K562 (cell line): Measurements from ENCODE around the gene TENM4. TPM values are rescaled to one million over a fixed set of nuclear protein-coding genes. Genes with fewer than 3 reads are reported as not detected.

Source experiments
- ATAC-seq: fragments of 200-7000 bp; cut with Tn5 transposase; 3 replicates; pipeline ENCODE4 v1.9.1; 2020; ENCODE audit warnings: moderate library complexity
- BruUV-seq: library from RNA; stranded (reverse); fragments of 400-500 nt; replicated peaks from 2 replicates; lab custom pipeline; 2021; lab: Mats Ljungman, UMichigan
- CTCF ChIA-PET: fragments of 300-600 bp; formaldehyde crosslinking; extraction: SDS; loops from one replicate; lab custom pipeline; 2021; ENCODE audit warnings: low intra/inter-chr PET ratio; lab: Yijun Ruan, JAX
- POLR2A ChIA-PET: fragments of 300-600, 350-650 bp; sonication (Branson Sonifier 250); formaldehyde crosslinking; extraction: SDS; loops from one replicate; lab custom pipeline; 2021; ENCODE audit warnings: antibody characterized with exemption, inconsistent platforms; lab: Yijun Ruan, JAX
- DNase-seq, 4 experiments: peaks; one replicate each; pipeline versions ENCODE4 v3.0.0 to v3.0.0-alpha.2; 2011 to 2018; ENCODE audit warnings: low spot score in 3 of 4, mixed read lengths in 3 of 4; ENCODE audit errors: extremely low read depth in 1 of 4
- FAIRE-seq: peaks from 2 replicates; lab custom pipeline; 2011; peaks lifted over from hg19 to GRCh38; lab: Jason Lieb, UNC
- H2AFZ ChIP-seq: 2 replicates; pipeline ENCODE4 v1.6.0; 2011; ENCODE audit warnings: low read depth, low read length, control low read depth, inconsistent platforms
- H3K27ac ChIP-seq: fragments of 200-600 bp; 3 replicates; pipeline ENCODE4 v1.8.0; 2011; ENCODE audit warnings: low read depth, mild to moderate bottlenecking, control low read depth, inconsistent platforms, low read length, moderate library complexity, mixed read lengths; ENCODE audit errors: extremely low read depth
- H3K27me3 ChIP-seq, 2 experiments: fragments of 300-600 bp in 1 of 2; 2 replicates in 1 of 2; 3 replicates in 1 of 2; pipeline versions ENCODE4 v1.6.0 to v1.8.0; 2011; ENCODE audit warnings: inconsistent platforms in 2 of 2, low read length in 2 of 2, mild to moderate bottlenecking in 1 of 2, mixed read lengths in 1 of 2, moderate library complexity in 1 of 2; ENCODE audit not compliant: control insufficient read depth in 2 of 2, insufficient read depth in 2 of 2
- H3K36me3 ChIP-seq: fragments of 300-600 bp; 3 replicates; pipeline ENCODE4 v1.8.0; 2011; ENCODE audit warnings: mild to moderate bottlenecking, low read length, inconsistent platforms; ENCODE audit not compliant: control insufficient read depth, insufficient read depth
- H3K4me1 ChIP-seq, 2 experiments: fragments of 200-600 bp in 1 of 2; replicated peaks in 1 of 2; 2 replicates in 1 of 2; 3 replicates in 1 of 2; pipeline versions ENCODE4 v1.5.1 to v1.8.0; 2011; ENCODE audit warnings: inconsistent platforms in 2 of 2, low read length in 2 of 2, mild to moderate bottlenecking in 1 of 2, mixed read lengths in 1 of 2, moderate library complexity in 1 of 2; ENCODE audit not compliant: control insufficient read depth in 2 of 2, insufficient read depth in 2 of 2
- H3K4me2 ChIP-seq: 2 replicates; pipeline ENCODE4 v1.6.1; 2011; ENCODE audit warnings: low read length, control low read depth, inconsistent platforms, mixed read lengths; ENCODE audit not compliant: insufficient read depth
- H3K4me3 ChIP-seq: fragments of 200-600 bp; sonication (generic), shearing (Covaris generic); 2 replicates; pipeline ENCODE4 v1.5.1; 2016; ENCODE audit warnings: control low read depth, inconsistent platforms
- H3K79me2 ChIP-seq: fragments of 200-600 bp; 3 replicates; pipeline ENCODE4 v1.8.0; 2011; ENCODE audit warnings: low read length, inconsistent platforms; ENCODE audit not compliant: control insufficient read depth, insufficient read depth
- H3K9ac ChIP-seq, 2 experiments: 2 replicates each; pipeline versions ENCODE4 v1.6.0 to v1.6.1; 2011; ENCODE audit warnings: low read depth in 2 of 2, low read length in 2 of 2, control low read depth in 1 of 2, inconsistent platforms in 1 of 2, mild to moderate bottlenecking in 1 of 2, mixed read lengths in 1 of 2; ENCODE audit not compliant: insufficient read depth in 1 of 2
- H3K9me1 ChIP-seq: one replicate; pipeline ENCODE4 v1.6.0; 2011; ENCODE audit warnings: inconsistent platforms, mild to moderate bottlenecking, low read length, moderate library complexity; ENCODE audit not compliant: control insufficient read depth, insufficient read depth
- H3K9me3 ChIP-seq: replicated peaks from 2 replicates; pipeline ENCODE4 v1.5.1; 2011; ENCODE audit warnings: low read depth, low read length, inconsistent platforms; ENCODE audit not compliant: control insufficient read depth, insufficient read depth
- H4K20me1 ChIP-seq: replicated peaks from 2 replicates; pipeline ENCODE4 v1.6.1; 2011; ENCODE audit warnings: low read length, inconsistent platforms, mixed read lengths; ENCODE audit not compliant: control insufficient read depth, insufficient read depth
- CBX5 ChIP-seq: IDR thresholded peaks from 2 replicates; pipeline ENCODE4 v1.6.1; 2014; ENCODE audit warnings: low read depth, borderline replicate concordance
- CXXC5 ChIP-seq: fragments of 250-450 bp; sonication (Bioruptor Pico); IDR thresholded peaks from 2 replicates; pipeline ENCODE4 v1.8.0; 2022; ENCODE audit warnings: inconsistent platforms, mild to moderate bottlenecking, moderate library complexity
- DIDO1 ChIP-seq: fragments of 450-650 bp; IDR thresholded peaks from 2 replicates; pipeline ENCODE4 v1.6.1; 2016; ENCODE audit warnings: low read depth, missing biosample characterization, missing genetic modification characterization
- FOXK2 ChIP-seq, 2 experiments: fragments of 450-650 bp; IDR thresholded peaks in 1 of 2; conservative IDR thresholded peaks in 1 of 2; 2 replicates each; pipeline ENCODE4 v1.6.1; 2016; ENCODE audit warnings: low read depth in 2 of 2, mild to moderate bottlenecking in 1 of 2
- GATAD2B ChIP-seq: fragments of 450-650 bp; IDR thresholded peaks from 2 replicates; pipeline ENCODE4 v1.6.1; 2017; ENCODE audit warnings: mild to moderate bottlenecking, borderline replicate concordance
- MIER1 ChIP-seq: fragments of 450-650 bp; IDR thresholded peaks from 2 replicates; pipeline ENCODE4 v1.6.1; 2016; ENCODE audit warnings: antibody characterized with exemption, mild to moderate bottlenecking, low read depth
- PYGO2 ChIP-seq: fragments of 450-650 bp; IDR thresholded peaks from 2 replicates; pipeline ENCODE4 v1.6.1; 2016; ENCODE audit warnings: mild to moderate bottlenecking, missing genetic modification characterization, moderate library complexity, missing compliant biosample characterization
- RNF2 ChIP-seq: sonication (generic); IDR thresholded peaks from 2 replicates; pipeline ENCODE4 v1.6.1; 2016
- SMARCA4 ChIP-seq: fragments of 450-650 bp; IDR thresholded peaks from 2 replicates; pipeline ENCODE4 v1.6.1; 2016
- SRSF7 ChIP-seq: fragments of 200-400 bp; formaldehyde crosslinking; optimal IDR thresholded peaks from 2 replicates; pipeline ENCODE3; 2017; ENCODE audit warnings: mild to moderate bottlenecking, low read depth, low read length
- SUPT5H ChIP-seq: fragments of 450-650 bp; IDR thresholded peaks from 2 replicates; pipeline ENCODE4 v1.6.1; 2016
- WGBS: fragments of 100-300 bp; shearing (Covaris generic); methylation state at CpG from one replicate; pipeline ENCODE4 v1.1.6; 2016; ENCODE audit warnings: low coverage, mixed read lengths; ENCODE audit not compliant: insufficient coverage; ENCODE audit errors: missing lambda C conversion rate; 5-methylcytosine and 5-hydroxymethylcytosine counted together
- in situ Hi-C: fragments of 300-500 bp; cut with MboI; formaldehyde crosslinking; loops from 4 replicates; pipeline ENCODE4 v1.15.0; 2018; ENCODE audit warnings: inconsistent platforms, mixed read lengths
- intact Hi-C: fragments of 100-400 bp; cut with micrococcal nuclease; formaldehyde crosslinking; loops from 2 replicates; pipeline ENCODE4 v1.14.2; 2022
- polyA plus RNA-seq, 8 experiments: library from polyadenylated mRNA; depleted of rRNA in 4 of 8; stranded (reverse) in 5 of 8; unstranded in 3 of 8; fragments of >200 nt; fragmentation: Nextera tagmentation in 2 of 8; fragmentation: Illumina TruSeq in 1 of 8; extraction: Ambion mirVana in 2 of 8; extraction: Trizol in 1 of 8; gene quantifications; 2 replicates each; pipeline versions ENCODE4 v1.2.1 to v1.2.3, GENCODE V29; 2011 to 2014; ENCODE audit warnings: inconsistent platforms in 1 of 8, missing spikeins in 1 of 8
- total RNA-seq, 7 experiments: library from RNA; depleted of rRNA in 6 of 7; stranded (reverse); fragments of >200 nt in 6 of 7; fragmentation: Illumina TruSeq in 2 of 7; extraction: Trizol in 2 of 7; gene quantifications; 2 replicates each; pipeline versions ENCODE4 v1.2.1 to v1.2.3, GENCODE V29; 2011 to 2021; ENCODE audit warnings: low replicate concordance in 1 of 7

The TENM4 gene
- total and polyA plus RNA-seq, 9 of the 15 experiments (the other 6 are each of a cell fraction or from before 2014, with no cell fraction given) = 0.16 TPM; not detected in 8

GRCh38 chr11:79417069-79417920, 23.5 kb downstream of the TENM4 start (continued):
- TF ChIP-seq DIDO1 (tag) = no peak
- TF ChIP-seq FOXK2 (conservative IDR thresholded peaks at IDR 0.05 in 1 of 2, IDR thresholded peaks at IDR 0.05 in 1 of 2; ENCODE audit: low read depth in 2 of 2) = no peak
- no peak for TF ChIP-seq MIER1
- TF ChIP-seq CBX5 = no peak
- TF ChIP-seq SUPT5H = no peak
- TF ChIP-seq SRSF7 = no peak

- intact Hi-C loops (no loop called here), in situ Hi-C loops (no loop called here)
- no peaks in the 10 kb centered on the region for H3K9me1 ChIP-seq
- ATAC-seq = no peak
- no peaks in the 10 kb centered on the region for H3K79me2 ChIP-seq
- H2AFZ ChIP-seq = no peak overlapping the region
- 0% methylated on average over 1 of the region's 1 CpG for WGBS
- no peaks in the 10 kb centered on the region for H4K20me1 ChIP-seq
- POLR2A ChIA-PET = no interaction called here
- H3K27me3 ChIP-seq = no peaks in the 10 kb centered on the region
- H3K4me1 ChIP-seq = no peaks in the 10 kb centered on the region
- CTCF ChIA-PET = no interaction called here
- H3K4me3 ChIP-seq = no peak overlapping the region
- no TSS peak for BruUV-seq
- H3K4me2 ChIP-seq = no peak overlapping the region
- H3K36me3 ChIP-seq = no peaks in the 10 kb centered on the region
- TF ChIP-seq PYGO2 (no peak), SMARCA4 (no peak), CXXC5 (CRISPR knock-in tag) (no peak), GATAD2B (no peak), RNF2 (no peak)
- H3K9me3 ChIP-seq = no peaks in the 10 kb centered on the region
- no peak overlapping the region for H3K9ac ChIP-seq
- no peak overlapping the region for H3K27ac ChIP-seq
- DNase-seq = no peak
- no peak for FAIRE-seq
Measured at GRCh38 chr11:79415912-79416311, 24.9 kb downstream of the TENM4 start.
